MM.1S (cell line): Measurements from ENCODE around the gene LRRC4C.

Experiments used
- CTCF ChIP-seq: fragments of 300-600 bp; sonication (generic); IDR thresholded peaks from 2 replicates; pipeline ENCODE4 v1.5.1; 2016; ENCODE audit warnings: antibody characterized with exemption, low read length, mixed read lengths
- EZH2 ChIP-seq: fragments of 300-600 bp; sonication (generic); optimal IDR thresholded peaks from 2 replicates; pipeline ENCODE3; 2017; ENCODE audit warnings: low read depth, mild to moderate bottlenecking, antibody characterized with exemption, low read length, mixed read lengths
- EZH2phosphoT487 ChIP-seq: fragments of 300-600 bp; sonication (generic); IDR thresholded peaks from 2 replicates; pipeline ENCODE4 v1.6.1; 2018; ENCODE audit warnings: antibody characterized with exemption, low read length

GRCh38 chr11:40179541-40179940, 1279.9 kb downstream of the LRRC4C start:
- no peak for TF ChIP-seq CTCF
- TF ChIP-seq EZH2: no peak
- no peak for TF ChIP-seq EZH2phosphoT487
